ENCODE data around the gene TTC8. TPM values are rescaled to one million over a fixed set of nuclear protein-coding genes. Genes with fewer than 3 reads are reported as not detected.

The TTC8 gene
- total RNA-seq, 1 donor from 2014 or later, result 24.7 TPM

DNA sequence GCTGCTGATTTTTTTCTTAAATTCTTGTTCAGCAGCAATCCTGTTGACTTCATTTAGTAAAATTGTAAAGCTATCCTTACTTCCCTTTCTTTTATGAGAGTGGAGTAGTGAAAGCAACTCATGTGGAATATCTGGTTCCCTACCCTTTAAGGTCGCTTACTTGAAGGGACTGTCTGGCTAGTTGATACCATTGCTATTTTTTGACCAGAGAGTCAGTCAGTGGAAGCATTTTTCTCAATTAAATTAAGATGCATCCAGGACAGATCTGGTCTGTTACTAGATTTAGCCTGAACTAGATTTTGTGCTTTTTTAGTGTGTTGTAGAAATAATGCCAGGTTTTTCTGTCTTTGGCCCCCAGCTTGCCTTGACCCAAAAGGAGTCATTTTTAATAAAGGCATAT lies 18.0 kb downstream of the TTC8 start:
- no peak overlapping the region for H3K4me3 Mint-ChIP-seq
- H3K9me3 Mint-ChIP-seq, result no peaks in the 10 kb centered on the region
- no peak for DNase-seq (ENCODE audit: low read depth, low spot score)
- no peaks in the 10 kb centered on the region for H3K27me3 Mint-ChIP-seq (ENCODE audit: low read depth)
- no peaks in the 10 kb centered on the region for H3K36me3 Mint-ChIP-seq (ENCODE audit: low read depth)
- H3K27ac Mint-ChIP-seq (ENCODE audit: unreplicated experiment), result no peak overlapping the region
- TF ChIP-seq, protein P1, sequence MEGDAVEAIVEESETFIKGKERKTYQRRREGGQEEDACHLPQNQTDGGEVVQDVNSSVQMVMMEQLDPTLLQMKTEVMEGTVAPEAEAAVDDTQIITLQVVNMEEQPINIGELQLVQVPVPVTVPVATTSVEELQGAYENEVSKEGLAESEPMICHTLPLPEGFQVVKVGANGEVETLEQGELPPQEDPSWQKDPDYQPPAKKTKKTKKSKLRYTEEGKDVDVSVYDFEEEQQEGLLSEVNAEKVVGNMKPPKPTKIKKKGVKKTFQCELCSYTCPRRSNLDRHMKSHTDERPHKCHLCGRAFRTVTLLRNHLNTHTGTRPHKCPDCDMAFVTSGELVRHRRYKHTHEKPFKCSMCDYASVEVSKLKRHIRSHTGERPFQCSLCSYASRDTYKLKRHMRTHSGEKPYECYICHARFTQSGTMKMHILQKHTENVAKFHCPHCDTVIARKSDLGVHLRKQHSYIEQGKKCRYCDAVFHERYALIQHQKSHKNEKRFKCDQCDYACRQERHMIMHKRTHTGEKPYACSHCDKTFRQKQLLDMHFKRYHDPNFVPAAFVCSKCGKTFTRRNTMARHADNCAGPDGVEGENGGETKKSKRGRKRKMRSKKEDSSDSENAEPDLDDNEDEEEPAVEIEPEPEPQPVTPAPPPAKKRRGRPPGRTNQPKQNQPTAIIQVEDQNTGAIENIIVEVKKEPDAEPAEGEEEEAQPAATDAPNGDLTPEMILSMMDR (conservative IDR thresholded peaks at IDR 0.05), result no peak
- no peaks in the 10 kb centered on the region for H3K4me1 Mint-ChIP-seq

DNA sequence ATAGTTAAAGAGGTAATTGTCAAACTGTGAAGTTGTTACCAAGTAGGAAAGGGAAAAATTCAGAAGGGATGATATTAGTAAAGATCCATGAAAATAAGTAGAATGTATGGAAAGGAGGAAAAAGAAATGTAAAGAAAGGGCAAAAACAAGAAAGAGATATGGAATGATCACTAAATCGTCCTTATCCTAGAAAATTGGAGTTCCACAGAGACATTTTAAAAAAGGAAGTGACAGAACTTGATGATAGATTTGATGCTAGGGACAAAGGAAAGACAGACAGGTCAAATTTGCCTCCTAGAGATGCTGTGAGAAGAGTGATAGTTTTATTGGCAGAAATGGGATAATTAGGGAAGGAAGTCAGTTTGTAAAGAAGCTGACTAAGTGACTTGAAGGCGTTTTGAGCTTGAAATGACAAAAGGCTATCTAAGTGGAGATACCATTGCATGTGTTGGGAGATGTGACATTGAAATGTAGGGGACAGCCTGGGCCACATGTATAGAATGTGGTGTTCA lies 20.6 kb downstream of the TTC8 start:
- no peaks in the 10 kb centered on the region for H3K9me3 Mint-ChIP-seq
- H3K36me3 Mint-ChIP-seq (ENCODE audit: low read depth), result no peaks in the 10 kb centered on the region
- H3K4me3 Mint-ChIP-seq, result no peak overlapping the region
- DNase-seq (ENCODE audit: low read depth, low spot score), result no peak
- TF ChIP-seq, protein P1 (conservative IDR thresholded peaks at IDR 0.05), result no peak
- H3K27me3 Mint-ChIP-seq (ENCODE audit: low read depth), result no peaks in the 10 kb centered on the region
- no peak overlapping the region for H3K27ac Mint-ChIP-seq (ENCODE audit: unreplicated experiment)
- no peaks in the 10 kb centered on the region for H3K4me1 Mint-ChIP-seq

DNA sequence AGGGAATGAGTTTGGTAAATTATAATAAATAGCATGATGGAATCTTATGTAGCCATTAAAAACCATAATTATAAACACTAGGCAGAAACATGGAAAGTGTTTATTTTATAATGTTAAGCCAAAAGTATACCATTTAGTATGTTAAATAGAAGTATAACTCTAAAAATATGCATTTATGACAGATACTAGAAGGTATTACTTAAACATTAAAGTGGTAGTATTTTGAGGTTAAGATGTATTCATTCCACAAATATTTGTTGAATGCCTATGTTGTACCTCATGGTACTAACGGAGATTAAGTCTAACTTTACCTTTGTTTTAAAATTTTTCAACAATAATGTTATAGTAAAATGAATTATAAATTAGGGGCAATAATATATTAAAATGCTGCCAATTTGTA lies 24.1 kb downstream of the TTC8 start:
- no peaks in the 10 kb centered on the region for H3K9me3 Mint-ChIP-seq
- no peak overlapping the region for H3K4me3 Mint-ChIP-seq
- DNase-seq (ENCODE audit: low read depth, low spot score), result no peak
- H3K27me3 Mint-ChIP-seq (ENCODE audit: low read depth), result no peaks in the 10 kb centered on the region
- no peaks in the 10 kb centered on the region for H3K36me3 Mint-ChIP-seq (ENCODE audit: low read depth)
- TF ChIP-seq, protein P1 (conservative IDR thresholded peaks at IDR 0.05), result no peak
- H3K4me1 Mint-ChIP-seq, result no peaks in the 10 kb centered on the region
- H3K27ac Mint-ChIP-seq (ENCODE audit: unreplicated experiment), result no peak overlapping the region

DNA sequence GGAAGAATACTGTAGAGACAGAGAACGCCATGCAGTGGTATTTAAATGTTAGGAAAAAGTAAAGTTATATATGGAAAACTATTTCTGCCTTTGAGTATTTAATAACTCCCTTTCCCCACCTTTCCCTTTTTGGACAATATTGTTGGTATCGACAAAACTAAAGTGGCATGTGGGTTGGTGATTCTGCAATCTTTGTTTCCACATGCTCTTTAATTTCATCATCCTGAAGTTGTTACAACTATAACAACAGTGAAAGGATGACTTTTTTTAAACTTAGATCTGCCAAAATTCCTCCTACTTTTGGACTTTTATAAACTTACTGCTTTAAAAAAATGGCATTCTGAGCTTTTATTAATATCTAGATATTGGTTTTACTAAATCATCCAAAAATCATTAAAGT lies 25.3 kb downstream of the TTC8 start:
- Mint-ChIP-seq H3K4me1 (no peaks in the 10 kb centered on the region), H3K27ac (ENCODE audit: unreplicated experiment) (no peak overlapping the region), H3K27me3 (ENCODE audit: low read depth) (no peaks in the 10 kb centered on the region), H3K4me3 (no peak overlapping the region), H3K9me3 (no peaks in the 10 kb centered on the region), H3K36me3 (ENCODE audit: low read depth) (peaks cover 4% of the 10 kb centered on the region)
- no peak for DNase-seq (ENCODE audit: low read depth, low spot score)
- TF ChIP-seq, protein P1 (conservative IDR thresholded peaks at IDR 0.05), result no peak

DNA sequence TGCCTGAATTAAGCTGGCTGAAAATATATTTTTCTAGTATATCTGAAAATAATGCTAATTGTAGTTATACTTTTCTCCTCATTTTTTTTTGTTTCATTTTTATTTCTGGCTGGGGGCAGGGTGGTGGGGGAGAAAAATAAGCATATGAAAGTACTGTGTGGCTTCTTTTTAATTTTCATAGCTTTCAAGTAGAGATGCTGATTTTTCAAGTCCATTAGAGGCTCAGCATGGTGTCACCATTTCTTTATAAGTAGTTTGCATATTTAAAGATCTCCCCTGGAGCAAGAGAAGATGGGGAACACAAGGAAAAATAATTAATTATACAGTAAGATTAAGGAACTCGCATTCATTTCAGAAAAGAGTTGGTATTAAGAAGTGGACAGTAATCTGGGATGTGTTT lies 27.1 kb downstream of the TTC8 start:
- Mint-ChIP-seq H3K4me3 (no peak overlapping the region), H3K27me3 (ENCODE audit: low read depth) (no peaks in the 10 kb centered on the region), H3K27ac (ENCODE audit: unreplicated experiment) (no peak overlapping the region), H3K36me3 (ENCODE audit: low read depth) (peaks cover 8% of the 10 kb centered on the region), H3K9me3 (no peaks in the 10 kb centered on the region), H3K4me1 (no peaks in the 10 kb centered on the region)
- DNase-seq (ENCODE audit: low read depth, low spot score), result no peak
- TF ChIP-seq, protein P1 (conservative IDR thresholded peaks at IDR 0.05), result no peak

DNA sequence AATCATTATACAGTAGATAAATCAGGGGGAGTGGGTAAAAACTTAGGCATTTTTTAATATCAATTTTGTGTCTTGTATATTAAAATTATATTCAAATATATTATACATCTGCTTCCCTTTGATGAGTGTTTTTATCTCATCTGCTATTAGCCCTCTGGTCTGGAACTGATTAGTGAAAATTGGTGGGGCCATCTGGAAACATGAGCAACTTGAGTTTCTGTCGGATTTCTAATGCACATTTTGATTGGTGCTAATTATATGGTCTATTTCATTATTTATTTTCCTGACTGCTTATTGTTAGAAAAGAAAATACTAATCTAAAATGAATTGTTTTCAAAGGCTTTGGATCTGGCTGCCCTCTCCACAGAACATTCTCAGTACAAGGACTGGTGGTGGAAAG lies 28.2 kb downstream of the TTC8 start:
- Mint-ChIP-seq H3K27ac (ENCODE audit: unreplicated experiment) (no peak overlapping the region), H3K36me3 (ENCODE audit: low read depth) (peaks cover 13% of the 10 kb centered on the region), H3K4me1 (no peaks in the 10 kb centered on the region), H3K9me3 (no peaks in the 10 kb centered on the region), H3K27me3 (ENCODE audit: low read depth) (no peaks in the 10 kb centered on the region), H3K4me3 (no peak overlapping the region)
- no peak for DNase-seq (ENCODE audit: low read depth, low spot score)
- TF ChIP-seq, protein P1 (conservative IDR thresholded peaks at IDR 0.05), result no peak
